K562 (cell line): ENCODE results near the gene LRP1B.

Experiments used
- ARHGAP35 ChIP-seq: fragments of 450-650 bp; IDR thresholded peaks from 2 replicates; pipeline ENCODE4 v1.6.1; 2018; ENCODE audit not compliant: partially characterized antibody
- CEBPB ChIP-seq: fragments of 450-650 bp; IDR thresholded peaks from 2 replicates; pipeline ENCODE4 v1.6.1; 2016; ENCODE audit warnings: missing genetic modification characterization, missing compliant biosample characterization
- ESRRA ChIP-seq: fragments of 450-650 bp; IDR thresholded peaks from 2 replicates; pipeline ENCODE4 v1.6.1; 2014; ENCODE audit warnings: low read depth, mild to moderate bottlenecking, moderate library complexity, borderline replicate concordance
- HDAC8 ChIP-seq: fragments of 450-650 bp; IDR thresholded peaks from 2 replicates; pipeline ENCODE4 v1.6.1; 2016; ENCODE audit warnings: mild to moderate bottlenecking, missing genetic modification characterization, moderate library complexity, missing compliant biosample characterization
- MAX ChIP-seq: sonication (generic); formaldehyde crosslinking; IDR thresholded peaks from 2 replicates; pipeline ENCODE4 v1.9.0; 2022; ENCODE audit warnings: mild to moderate bottlenecking, missing genetic modification reagents
- NFIC ChIP-seq: fragments of 450-650 bp; IDR thresholded peaks from 2 replicates; pipeline ENCODE4 v1.6.1; 2017; ENCODE audit warnings: mild to moderate bottlenecking, inconsistent platforms
- SAFB2 ChIP-seq: fragments of 200-400 bp; formaldehyde crosslinking; IDR thresholded peaks from 2 replicates; pipeline ENCODE4 v1.6.1; 2018; ENCODE audit warnings: borderline replicate concordance, low read length, low read depth, moderate library complexity; ENCODE audit not compliant: severe bottlenecking
- SIN3A ChIP-seq, 2 experiments: fragments of 150-350 bp in 1 of 2; IDR thresholded peaks; 2 replicates each; pipeline ENCODE4 v1.6.1; 2011 to 2016; ENCODE audit warnings: borderline replicate concordance in 2 of 2, low read depth in 2 of 2, low read length in 2 of 2, mild to moderate bottlenecking in 2 of 2, moderate library complexity in 2 of 2; ENCODE audit not compliant: control insufficient read depth in 1 of 2
- SRSF1 ChIP-seq: fragments of 200-400 bp; formaldehyde crosslinking; IDR thresholded peaks from 2 replicates; pipeline ENCODE4 v1.6.1; 2017; ENCODE audit warnings: mild to moderate bottlenecking, low read depth, low read length, moderate library complexity
- TAL1 ChIP-seq: fragments of 450-650 bp; IDR thresholded peaks from 2 replicates; pipeline ENCODE4 v1.6.1; 2016; ENCODE audit warnings: mild to moderate bottlenecking
- XRCC5 ChIP-seq: fragments of 200-400 bp; formaldehyde crosslinking; IDR thresholded peaks from 2 replicates; pipeline ENCODE4 v1.6.1; 2017; ENCODE audit warnings: low read depth, mild to moderate bottlenecking, low read length
- ZNF274 ChIP-seq: IDR thresholded peaks from 2 replicates; pipeline ENCODE4 v1.6.1; 2011; ENCODE audit warnings: low read depth, mild to moderate bottlenecking, low read length, moderate library complexity, borderline replicate concordance
- TF ChIP-seq, protein P1 (sequence below), 3 experiments: IDR thresholded peaks in 2 of 3; conservative IDR thresholded peaks in 1 of 3; 2 replicates each; pipeline ENCODE4 v1.5.1; 2011 to 2012; ENCODE audit warnings: low read length in 3 of 3, mild to moderate bottlenecking in 3 of 3, control low read depth in 2 of 3, improper control_type of control experiment in 1 of 3, inconsistent platforms in 1 of 3, low read depth in 1 of 3, mixed read lengths in 1 of 3, moderate library complexity in 1 of 3; ENCODE audit not compliant: insufficient read depth in 2 of 3

DNA sequence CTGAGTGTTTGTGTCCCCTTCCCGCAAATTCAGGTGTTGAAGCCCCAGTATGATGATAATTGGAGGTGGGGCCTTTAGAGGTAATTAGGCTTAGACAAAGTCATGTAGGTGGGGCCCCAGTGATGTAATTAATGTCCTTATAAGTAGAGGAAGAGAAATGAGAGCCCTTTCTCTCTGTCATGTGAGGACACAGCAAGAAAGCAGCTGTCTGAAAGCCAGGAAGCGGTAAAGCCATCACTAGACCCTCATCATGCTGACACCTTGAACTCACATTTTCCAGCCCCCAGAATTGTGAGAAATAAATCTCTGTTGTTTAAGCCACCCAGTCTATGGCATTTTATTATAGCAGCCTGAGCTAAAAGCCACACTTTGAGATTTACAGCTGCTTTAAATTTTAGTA, 1580.0 kb downstream of the LRP1B start:
- no peak for TF ChIP-seq CEBPB (tag)
- TF ChIP-seq ESRRA = no peak
- TF ChIP-seq MAX = no peak
- no peak for TF ChIP-seq XRCC5
- TF ChIP-seq ZNF274 = no peak
- no peak for TF ChIP-seq SRSF1
- TF ChIP-seq NFIC = no peak
- no peak for TF ChIP-seq SAFB2
- no peak for TF ChIP-seq SIN3A (IDR thresholded peaks at IDR 0.05; ENCODE audit: borderline replicate concordance in 2 of 2, control insufficient read depth in 1 of 2, low read depth in 2 of 2, low read length in 2 of 2)
- TF ChIP-seq, protein P1, sequence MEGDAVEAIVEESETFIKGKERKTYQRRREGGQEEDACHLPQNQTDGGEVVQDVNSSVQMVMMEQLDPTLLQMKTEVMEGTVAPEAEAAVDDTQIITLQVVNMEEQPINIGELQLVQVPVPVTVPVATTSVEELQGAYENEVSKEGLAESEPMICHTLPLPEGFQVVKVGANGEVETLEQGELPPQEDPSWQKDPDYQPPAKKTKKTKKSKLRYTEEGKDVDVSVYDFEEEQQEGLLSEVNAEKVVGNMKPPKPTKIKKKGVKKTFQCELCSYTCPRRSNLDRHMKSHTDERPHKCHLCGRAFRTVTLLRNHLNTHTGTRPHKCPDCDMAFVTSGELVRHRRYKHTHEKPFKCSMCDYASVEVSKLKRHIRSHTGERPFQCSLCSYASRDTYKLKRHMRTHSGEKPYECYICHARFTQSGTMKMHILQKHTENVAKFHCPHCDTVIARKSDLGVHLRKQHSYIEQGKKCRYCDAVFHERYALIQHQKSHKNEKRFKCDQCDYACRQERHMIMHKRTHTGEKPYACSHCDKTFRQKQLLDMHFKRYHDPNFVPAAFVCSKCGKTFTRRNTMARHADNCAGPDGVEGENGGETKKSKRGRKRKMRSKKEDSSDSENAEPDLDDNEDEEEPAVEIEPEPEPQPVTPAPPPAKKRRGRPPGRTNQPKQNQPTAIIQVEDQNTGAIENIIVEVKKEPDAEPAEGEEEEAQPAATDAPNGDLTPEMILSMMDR (IDR thresholded peaks at IDR 0.05 in 2 of 3, conservative IDR thresholded peaks at IDR 0.05 in 1 of 3; ENCODE audit: insufficient read depth in 2 of 3, low read depth in 1 of 3, low read length in 3 of 3) = no peak
- no peak for TF ChIP-seq HDAC8 (tag)
- no peak for TF ChIP-seq ARHGAP35
- no peak for TF ChIP-seq TAL1
